Brain microvascular endothelial cell (primary cell): Measurements from ENCODE around the gene RELL2.

Source experiments
- DNase-seq: peaks from one replicate; pipeline ENCODE4 v3.0.0-alpha.2; 2020
- H3K27ac ChIP-seq: fragments of 250-450 bp; sonication (Bioruptor Pico); 2 replicates; pipeline ENCODE4 v1.5.1; 2020; ENCODE audit warnings: mild to moderate bottlenecking, moderate library complexity
- H3K27me3 ChIP-seq: fragments of 250-450 bp; sonication (Bioruptor Pico); replicated peaks from 2 replicates; pipeline ENCODE4 v1.5.1; 2020; ENCODE audit warnings: mild to moderate bottlenecking
- H3K36me3 ChIP-seq: fragments of 250-450 bp; sonication (Bioruptor Pico); replicated peaks from 2 replicates; pipeline ENCODE4 v1.5.1; 2020; ENCODE audit warnings: mild to moderate bottlenecking
- H3K4me3 ChIP-seq: 2 replicates; pipeline ENCODE4 v1.5.1; 2011; ENCODE audit warnings: low read depth, mild to moderate bottlenecking, control low read depth, low read length, moderate library complexity
- in situ Hi-C: cut with HindIII; loops from 2 replicates; pipeline ENCODE4 v1.10.0; 2017; ENCODE audit warnings: low sequenced_read_pairs, low pct_ligation_motif_present
- TF ChIP-seq, protein P1 (sequence below): IDR thresholded peaks from 2 replicates; pipeline ENCODE4 v1.5.1; 2011; ENCODE audit warnings: low read depth, mild to moderate bottlenecking, moderate library complexity, low read length, control low read depth, inconsistent platforms; ENCODE audit errors: missing control alignments

RELL2 gene

DNA sequence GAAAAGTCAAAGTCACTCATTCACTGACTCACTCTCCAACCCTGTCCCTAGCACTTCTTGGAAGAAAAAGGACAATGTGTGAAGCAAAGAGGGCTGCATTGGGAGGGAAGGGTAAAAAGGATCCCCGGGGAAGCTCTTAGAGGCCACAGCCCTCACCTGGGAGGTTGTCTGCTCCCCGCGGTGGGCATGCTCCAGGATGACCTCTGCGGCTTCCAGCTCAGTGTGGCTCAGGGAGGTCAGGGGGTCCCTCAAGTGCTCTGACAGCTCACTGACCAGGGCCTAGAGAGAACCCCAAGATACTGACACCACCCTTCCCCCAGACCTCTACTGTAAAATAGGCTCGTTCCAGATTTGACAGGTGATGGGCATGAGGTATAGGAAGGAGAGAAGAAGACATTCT, 10.4 kb downstream of the RELL2 start:
- Histone ChIP-seq H3K27me3 (no peaks in the 10 kb centered on the region), H3K27ac (no peak overlapping the region), H3K4me3 (no peak overlapping the region), H3K36me3 (peaks cover 52% of the 10 kb centered on the region)
- in situ Hi-C loops, result no loop called here
- TF ChIP-seq, protein P1, sequence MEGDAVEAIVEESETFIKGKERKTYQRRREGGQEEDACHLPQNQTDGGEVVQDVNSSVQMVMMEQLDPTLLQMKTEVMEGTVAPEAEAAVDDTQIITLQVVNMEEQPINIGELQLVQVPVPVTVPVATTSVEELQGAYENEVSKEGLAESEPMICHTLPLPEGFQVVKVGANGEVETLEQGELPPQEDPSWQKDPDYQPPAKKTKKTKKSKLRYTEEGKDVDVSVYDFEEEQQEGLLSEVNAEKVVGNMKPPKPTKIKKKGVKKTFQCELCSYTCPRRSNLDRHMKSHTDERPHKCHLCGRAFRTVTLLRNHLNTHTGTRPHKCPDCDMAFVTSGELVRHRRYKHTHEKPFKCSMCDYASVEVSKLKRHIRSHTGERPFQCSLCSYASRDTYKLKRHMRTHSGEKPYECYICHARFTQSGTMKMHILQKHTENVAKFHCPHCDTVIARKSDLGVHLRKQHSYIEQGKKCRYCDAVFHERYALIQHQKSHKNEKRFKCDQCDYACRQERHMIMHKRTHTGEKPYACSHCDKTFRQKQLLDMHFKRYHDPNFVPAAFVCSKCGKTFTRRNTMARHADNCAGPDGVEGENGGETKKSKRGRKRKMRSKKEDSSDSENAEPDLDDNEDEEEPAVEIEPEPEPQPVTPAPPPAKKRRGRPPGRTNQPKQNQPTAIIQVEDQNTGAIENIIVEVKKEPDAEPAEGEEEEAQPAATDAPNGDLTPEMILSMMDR, result no peak
- no peak for DNase-seq

GRCh38 chr5:141647851-141648250, 11.1 kb downstream of the RELL2 start:
- DNase-seq, result no peak
- no peak overlapping the region for H3K4me3 ChIP-seq
- TF ChIP-seq, protein P1, result no peak
- H3K36me3 ChIP-seq, result peaks cover 52% of the 10 kb centered on the region
- H3K27me3 ChIP-seq, result no peaks in the 10 kb centered on the region
- H3K27ac ChIP-seq, result no peak overlapping the region
- in situ Hi-C loops, result no loop called here

DNA sequence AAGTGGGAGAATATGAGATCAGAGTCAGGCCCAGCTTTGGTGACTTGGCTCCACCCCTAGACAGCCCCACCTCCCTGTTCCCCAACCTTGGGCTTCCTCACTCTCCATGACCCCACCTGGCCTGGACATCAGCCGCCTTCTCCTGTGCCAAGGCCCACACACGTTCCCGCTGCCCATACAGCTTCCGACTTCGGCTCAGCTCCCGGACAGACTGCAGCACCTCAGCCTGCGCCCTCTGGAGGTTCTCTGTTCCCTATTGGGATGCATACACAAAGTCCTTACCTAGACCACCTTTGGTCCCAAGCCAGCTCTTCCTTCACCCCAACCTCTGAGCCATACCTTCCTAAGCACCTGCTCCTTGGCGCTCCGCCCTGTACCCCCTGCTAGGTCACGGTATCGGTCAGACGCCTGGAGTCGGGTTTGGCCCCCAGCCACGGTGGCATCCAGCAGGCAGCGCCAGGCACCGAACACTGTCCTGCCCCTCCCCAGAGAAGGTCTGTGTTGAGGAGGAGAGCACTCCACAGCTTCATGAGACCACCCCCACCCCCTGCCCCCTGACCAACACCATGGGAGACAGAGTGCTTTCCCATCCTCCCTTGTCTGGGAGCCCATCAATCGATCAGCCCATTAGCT, 12.4 kb downstream of the RELL2 start:
- TF ChIP-seq, protein P1, result no peak
- no peak for DNase-seq
- Histone ChIP-seq H3K4me3 (no peak overlapping the region), H3K27me3 (no peaks in the 10 kb centered on the region), H3K36me3 (peaks cover 53% of the 10 kb centered on the region), H3K27ac (no peak overlapping the region)
- in situ Hi-C loops, result no loop called here

DNA sequence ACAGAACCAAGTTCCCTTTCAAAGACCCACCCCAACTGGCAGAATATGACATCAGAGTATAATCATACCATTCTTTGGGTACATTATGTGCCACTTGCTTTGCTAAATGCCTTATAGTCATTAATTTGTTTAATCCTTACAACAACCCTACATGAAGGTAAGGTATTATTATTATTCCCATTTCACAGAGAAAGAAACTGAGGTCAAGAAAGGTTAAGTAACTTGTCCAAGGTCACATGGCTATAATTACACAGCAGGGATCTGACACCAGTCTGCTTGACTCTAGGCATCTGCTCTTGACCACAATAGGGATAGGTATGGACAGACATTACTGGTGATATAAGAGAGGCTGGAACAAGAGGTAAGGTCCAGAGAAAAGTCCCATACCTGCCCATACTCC, 13.2 kb downstream of the RELL2 start:
- in situ Hi-C loops, result no loop called here
- H3K27me3 ChIP-seq, result no peaks in the 10 kb centered on the region
- H3K4me3 ChIP-seq, result no peak overlapping the region
- H3K27ac ChIP-seq, result no peak overlapping the region
- DNase-seq, result no peak
- H3K36me3 ChIP-seq, result peaks cover 46% of the 10 kb centered on the region
- TF ChIP-seq, protein P1, result no peak

- Histone ChIP-seq H3K27ac (peak within 1 kb of the TSS; percentile 45), H3K4me3 (peak within 1 kb of the TSS; percentile 78), H3K27me3 (no peaks in the 10 kb centered on the region), H3K36me3 (peaks cover 43% of the 10 kb centered on the region)
- peak; percentile 81 for DNase-seq
- TF ChIP-seq, protein P1, result no peak
- in situ Hi-C loops, result no loop called here
Measured at GRCh38 chr5:141650851-141651727, 14.3 kb downstream of the RELL2 start, which contains the start of gene FCHSD1. FCHSD1 (minus strand) TSS chr5:141651418; CDS start chr5:141651368, 50 bp downstream.
